Adrenal gland (tissue), 5 donors: Measurements from ENCODE around the gene ALCAM.

Source experiments
- POLR2A ChIP-seq, 2 donors: fragments of 450-650 bp; IDR thresholded peaks; one replicate each; pipeline ENCODE4 v1.6.1; 2017; ENCODE audit warnings: antibody characterized with exemption in 2 of 2, mild to moderate bottlenecking in 2 of 2, moderate library complexity in 1 of 2
- TF ChIP-seq, protein P1 (sequence below), 6 experiments: fragments of 450-650 bp in 4 of 6; fragments of 200-600 bp in 2 of 6; sonication (generic) in 1 of 6; IDR thresholded peaks; 1 replicate in 5 of 6; 2 replicates in 1 of 6; pipeline versions ENCODE4 v1.5.1 to v1.8.0; 2016 to 2021; ENCODE audit warnings: antibody characterized with exemption in 6 of 6, mild to moderate bottlenecking in 2 of 6, moderate library complexity in 1 of 6
- donor health status: DM: no; HTN: no; CAD: no.

DNA sequence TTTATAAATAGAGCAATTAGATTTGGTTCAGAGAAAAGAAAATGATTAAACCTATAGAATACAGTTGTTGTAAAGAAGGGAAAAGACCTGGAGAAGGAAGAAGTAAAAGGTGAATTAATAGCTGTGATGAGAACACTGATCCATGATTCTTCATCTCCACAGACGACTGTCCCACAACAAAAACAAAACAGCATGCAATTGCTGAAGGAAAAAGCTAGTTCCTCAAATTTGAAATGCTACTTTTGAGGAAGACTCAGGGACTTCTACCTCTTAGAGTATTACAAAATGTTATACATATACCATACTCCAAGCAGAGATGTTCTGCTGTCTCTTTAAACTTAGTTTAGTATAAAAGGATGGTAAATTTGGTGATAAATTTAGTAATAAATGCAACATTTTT lies 21.5 kb downstream of the ALCAM start:
- TF ChIP-seq POLR2A (IDR thresholded peaks at IDR 0.05), result no peak
- TF ChIP-seq, protein P1, sequence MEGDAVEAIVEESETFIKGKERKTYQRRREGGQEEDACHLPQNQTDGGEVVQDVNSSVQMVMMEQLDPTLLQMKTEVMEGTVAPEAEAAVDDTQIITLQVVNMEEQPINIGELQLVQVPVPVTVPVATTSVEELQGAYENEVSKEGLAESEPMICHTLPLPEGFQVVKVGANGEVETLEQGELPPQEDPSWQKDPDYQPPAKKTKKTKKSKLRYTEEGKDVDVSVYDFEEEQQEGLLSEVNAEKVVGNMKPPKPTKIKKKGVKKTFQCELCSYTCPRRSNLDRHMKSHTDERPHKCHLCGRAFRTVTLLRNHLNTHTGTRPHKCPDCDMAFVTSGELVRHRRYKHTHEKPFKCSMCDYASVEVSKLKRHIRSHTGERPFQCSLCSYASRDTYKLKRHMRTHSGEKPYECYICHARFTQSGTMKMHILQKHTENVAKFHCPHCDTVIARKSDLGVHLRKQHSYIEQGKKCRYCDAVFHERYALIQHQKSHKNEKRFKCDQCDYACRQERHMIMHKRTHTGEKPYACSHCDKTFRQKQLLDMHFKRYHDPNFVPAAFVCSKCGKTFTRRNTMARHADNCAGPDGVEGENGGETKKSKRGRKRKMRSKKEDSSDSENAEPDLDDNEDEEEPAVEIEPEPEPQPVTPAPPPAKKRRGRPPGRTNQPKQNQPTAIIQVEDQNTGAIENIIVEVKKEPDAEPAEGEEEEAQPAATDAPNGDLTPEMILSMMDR (IDR thresholded peaks at IDR 0.05), result no peak
